ENCODE data around the gene METTL25.

DNA sequence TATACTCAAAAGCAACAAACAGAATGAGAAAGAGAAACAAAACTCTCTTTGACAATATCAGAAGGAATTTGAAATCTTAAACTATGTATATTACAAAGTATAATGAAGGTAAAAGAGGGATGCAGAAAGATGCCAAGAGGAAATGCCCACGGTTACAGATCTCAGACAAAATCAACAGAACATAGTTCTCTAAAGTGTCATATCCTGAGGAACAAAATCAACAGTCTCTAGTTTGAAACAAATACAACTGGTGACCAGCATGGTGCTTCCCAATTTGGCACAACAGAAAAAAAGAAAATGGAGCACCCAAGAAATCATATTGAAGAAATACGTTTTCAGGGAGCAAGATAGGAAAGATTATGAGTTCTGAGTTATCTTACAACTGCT, 116.5 kb downstream of the METTL25 start:
- TF ChIP-seq, protein P1, sequence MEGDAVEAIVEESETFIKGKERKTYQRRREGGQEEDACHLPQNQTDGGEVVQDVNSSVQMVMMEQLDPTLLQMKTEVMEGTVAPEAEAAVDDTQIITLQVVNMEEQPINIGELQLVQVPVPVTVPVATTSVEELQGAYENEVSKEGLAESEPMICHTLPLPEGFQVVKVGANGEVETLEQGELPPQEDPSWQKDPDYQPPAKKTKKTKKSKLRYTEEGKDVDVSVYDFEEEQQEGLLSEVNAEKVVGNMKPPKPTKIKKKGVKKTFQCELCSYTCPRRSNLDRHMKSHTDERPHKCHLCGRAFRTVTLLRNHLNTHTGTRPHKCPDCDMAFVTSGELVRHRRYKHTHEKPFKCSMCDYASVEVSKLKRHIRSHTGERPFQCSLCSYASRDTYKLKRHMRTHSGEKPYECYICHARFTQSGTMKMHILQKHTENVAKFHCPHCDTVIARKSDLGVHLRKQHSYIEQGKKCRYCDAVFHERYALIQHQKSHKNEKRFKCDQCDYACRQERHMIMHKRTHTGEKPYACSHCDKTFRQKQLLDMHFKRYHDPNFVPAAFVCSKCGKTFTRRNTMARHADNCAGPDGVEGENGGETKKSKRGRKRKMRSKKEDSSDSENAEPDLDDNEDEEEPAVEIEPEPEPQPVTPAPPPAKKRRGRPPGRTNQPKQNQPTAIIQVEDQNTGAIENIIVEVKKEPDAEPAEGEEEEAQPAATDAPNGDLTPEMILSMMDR (IDR thresholded peaks at IDR 0.05; ENCODE audit: low read depth, low read length): no peak
- TF ChIP-seq EZH2phosphoT487 (IDR thresholded peaks at IDR 0.05; ENCODE audit: low read depth): no peak

All from OCI-LY3 (cell line).